ENCODE data around the gene SSB. TPM values are rescaled to one million over a fixed set of nuclear protein-coding genes. Genes with fewer than 3 reads are reported as not detected.
"Not testable (repeated sequence)": the region's sequence is repeated elsewhere in the genome, so short reads cannot be mapped to it uniquely, and the experiment has no call there.

SSB gene
- polyA plus RNA-seq, 1 donor, result 124 TPM

DNA sequence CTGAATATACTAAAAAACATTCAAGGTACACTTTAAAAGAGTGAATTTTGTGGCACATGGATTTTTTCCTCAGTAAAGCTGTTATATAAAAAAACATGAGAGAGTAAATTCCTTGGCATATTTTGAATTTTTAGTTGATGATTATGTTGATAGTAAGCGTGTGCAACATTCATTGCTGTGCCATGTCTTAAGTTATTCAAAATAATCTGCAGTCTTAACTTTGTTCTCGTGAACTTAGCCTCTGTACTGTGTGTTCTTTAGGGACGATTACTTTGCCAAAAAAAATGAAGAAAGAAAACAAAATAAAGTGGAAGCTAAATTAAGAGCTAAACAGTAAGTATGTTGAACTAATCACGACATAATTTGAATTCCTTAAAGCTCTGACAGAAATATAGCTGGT, 9.6 kb downstream of the SSB start:
- Histone ChIP-seq H3K4me1 (ENCODE audit: control insufficient read depth, insufficient read depth, low read length) (no peaks in the 10 kb centered on the region), H3K36me3 (ENCODE audit: control insufficient read depth, insufficient read depth, low read length) (peaks cover 61% of the 10 kb centered on the region), H3K27ac (ENCODE audit: low read length) (no peak overlapping the region), H3K9me3 (ENCODE audit: control insufficient read depth, low read depth, low read length) (no peaks in the 10 kb centered on the region), H3K4me3 (ENCODE audit: low read length) (no peak overlapping the region), H3K27me3 (ENCODE audit: control insufficient read depth, insufficient read depth, low read length) (no peaks in the 10 kb centered on the region)
- 93% methylated on average over 3 of the region's 4 CpGs for WGBS (ENCODE audit: insufficient coverage, low lambda C conversion rate)
- DNase-seq, result no peak

DNA sequence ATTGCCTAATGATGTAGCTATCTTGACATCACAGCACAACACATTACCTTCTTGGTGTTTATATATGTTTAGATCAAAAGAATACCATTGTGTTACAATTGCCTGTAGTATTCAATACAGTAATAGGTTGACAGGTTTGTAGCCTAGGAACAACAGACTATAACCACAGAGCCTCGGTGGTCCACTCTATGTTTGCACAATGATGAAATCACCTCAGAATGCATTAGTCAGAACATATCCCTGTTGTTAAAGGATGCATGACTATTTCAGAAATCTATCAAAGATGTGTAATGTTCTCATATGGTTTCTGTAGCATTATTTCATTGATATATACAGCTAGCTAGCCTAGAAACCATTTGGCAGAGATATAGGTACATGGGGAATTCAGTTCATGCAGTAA, 17.2 kb downstream of the SSB start:
- DNase-seq, result no peak
- Histone ChIP-seq H3K4me1 (ENCODE audit: control insufficient read depth, insufficient read depth, low read length) (no peaks in the 10 kb centered on the region), H3K27me3 (ENCODE audit: control insufficient read depth, insufficient read depth, low read length) (no peaks in the 10 kb centered on the region), H3K4me3 (ENCODE audit: low read length) (no peak overlapping the region), H3K27ac (ENCODE audit: low read length) (no peak overlapping the region), H3K36me3 (ENCODE audit: control insufficient read depth, insufficient read depth, low read length) (peaks cover 48% of the 10 kb centered on the region), H3K9me3 (ENCODE audit: control insufficient read depth, low read depth, low read length) (no peaks in the 10 kb centered on the region)
- WGBS (ENCODE audit: insufficient coverage, low lambda C conversion rate), result no CpG with 5 or more reads among the region's 1 CpG

DNA sequence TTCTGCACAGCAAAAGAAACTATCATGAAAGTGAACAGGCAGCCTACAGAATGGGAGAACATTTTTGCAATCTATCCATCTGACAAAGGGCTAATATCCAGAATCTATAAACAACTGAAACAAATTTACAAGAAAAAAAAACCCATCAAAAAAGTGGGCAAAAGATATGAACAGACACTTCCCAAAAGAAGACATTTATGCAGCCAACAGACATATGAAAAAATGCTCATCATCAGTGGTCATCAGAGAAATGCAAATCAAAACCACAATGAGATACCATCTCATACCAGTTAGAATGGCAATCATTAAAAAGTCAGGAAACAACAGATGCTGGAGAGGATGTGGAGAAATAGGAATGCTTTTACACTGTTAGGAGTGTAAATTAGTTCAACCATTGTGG, 18.3 kb downstream of the SSB start:
- H3K9me3 ChIP-seq (ENCODE audit: control insufficient read depth, low read depth, low read length); H3K4me1 ChIP-seq (ENCODE audit: control insufficient read depth, insufficient read depth, low read length); H3K27me3 ChIP-seq (ENCODE audit: control insufficient read depth, insufficient read depth, low read length); H3K27ac ChIP-seq (ENCODE audit: low read length); H3K4me3 ChIP-seq (ENCODE audit: low read length); DNase-seq: not testable (repeated sequence)
- peaks cover 42% of the 10 kb centered on the region for H3K36me3 ChIP-seq (ENCODE audit: control insufficient read depth, insufficient read depth, low read length)

DNA sequence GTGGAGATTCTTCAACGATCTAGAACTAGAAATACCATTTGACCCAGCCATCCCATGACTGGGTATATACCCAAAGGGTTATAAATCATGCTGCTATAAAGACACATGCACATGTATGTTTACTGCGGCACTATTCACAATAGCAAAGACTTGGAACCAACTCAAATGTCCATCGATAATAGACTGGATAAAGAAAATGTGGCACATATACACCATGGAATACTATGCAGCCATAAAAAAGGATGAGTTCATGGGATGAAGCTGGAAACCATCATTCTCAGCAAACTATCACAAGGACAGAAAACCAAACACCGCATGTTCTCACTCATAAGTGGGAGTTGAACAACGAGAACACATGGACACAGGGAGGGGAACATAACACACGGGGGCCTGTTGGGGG, 18.7 kb downstream of the SSB start:
- H3K27ac ChIP-seq (ENCODE audit: low read length); H3K4me1 ChIP-seq (ENCODE audit: control insufficient read depth, insufficient read depth, low read length); DNase-seq; H3K27me3 ChIP-seq (ENCODE audit: control insufficient read depth, insufficient read depth, low read length); H3K4me3 ChIP-seq (ENCODE audit: low read length); H3K9me3 ChIP-seq (ENCODE audit: control insufficient read depth, low read depth, low read length): not testable (repeated sequence)
- 100% methylated on average over 1 of the region's 6 CpGs for WGBS (ENCODE audit: insufficient coverage, low lambda C conversion rate)
- peaks cover 38% of the 10 kb centered on the region for H3K36me3 ChIP-seq (ENCODE audit: control insufficient read depth, insufficient read depth, low read length)

DNA sequence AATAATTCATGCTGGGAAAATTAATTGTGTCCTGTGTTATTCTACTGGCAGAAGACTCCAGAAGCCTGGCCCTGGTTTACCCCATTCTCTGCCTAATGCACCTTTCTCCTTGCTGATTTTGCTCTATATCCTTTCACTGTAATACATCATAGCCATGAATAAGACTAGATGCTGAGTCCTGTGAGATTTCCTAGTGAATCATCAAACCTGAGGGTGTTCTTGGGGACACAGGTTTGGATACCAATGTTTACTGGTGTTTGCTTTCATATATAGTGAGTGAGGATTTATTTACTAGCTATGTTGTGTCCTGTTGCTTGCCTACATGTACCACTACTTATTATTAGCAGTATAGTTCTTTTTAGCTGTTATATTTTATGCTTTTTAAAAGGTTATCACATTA, 19.6 kb downstream of the SSB start:
- no peak for DNase-seq
- Histone ChIP-seq H3K27me3 (ENCODE audit: control insufficient read depth, insufficient read depth, low read length) (no peaks in the 10 kb centered on the region), H3K4me1 (ENCODE audit: control insufficient read depth, insufficient read depth, low read length) (no peaks in the 10 kb centered on the region), H3K4me3 (ENCODE audit: low read length) (no peak overlapping the region), H3K27ac (ENCODE audit: low read length) (no peak overlapping the region), H3K9me3 (ENCODE audit: control insufficient read depth, low read depth, low read length) (no peaks in the 10 kb centered on the region), H3K36me3 (ENCODE audit: control insufficient read depth, insufficient read depth, low read length) (peaks cover 33% of the 10 kb centered on the region)

DNA sequence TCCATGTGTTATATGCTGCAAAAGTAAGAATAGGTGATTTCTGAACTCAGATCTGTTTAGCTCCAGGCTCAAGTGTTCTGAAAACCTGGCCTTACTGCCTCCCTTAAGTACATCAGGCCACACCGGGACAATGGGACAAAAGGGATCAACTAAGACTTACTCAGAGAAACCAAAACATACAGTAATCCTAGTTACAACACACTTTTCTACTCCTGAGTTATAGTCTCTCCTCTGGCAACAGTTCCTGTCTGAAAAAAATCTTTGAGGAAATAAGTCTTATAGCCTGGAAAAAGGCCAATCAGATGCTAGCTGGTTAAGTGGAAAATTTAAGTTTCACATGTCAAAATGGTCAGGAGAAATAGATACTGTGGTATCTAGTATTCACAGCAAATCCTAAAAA, 20.4 kb downstream of the SSB start:
- DNase-seq, result no peak
- peaks cover 6% of the 10 kb centered on the region for H3K4me1 ChIP-seq (ENCODE audit: control insufficient read depth, insufficient read depth, low read length)
- H3K36me3 ChIP-seq (ENCODE audit: control insufficient read depth, insufficient read depth, low read length), result peaks cover 27% of the 10 kb centered on the region
- WGBS (ENCODE audit: insufficient coverage, low lambda C conversion rate), result no CpG with 5 or more reads among the region's 1 CpG
- no peaks in the 10 kb centered on the region for H3K9me3 ChIP-seq (ENCODE audit: control insufficient read depth, low read depth, low read length)
- H3K27ac ChIP-seq (ENCODE audit: low read length), result no peak overlapping the region
- H3K27me3 ChIP-seq (ENCODE audit: control insufficient read depth, insufficient read depth, low read length), result no peaks in the 10 kb centered on the region
- H3K4me3 ChIP-seq (ENCODE audit: low read length), result no peak overlapping the region

DNA sequence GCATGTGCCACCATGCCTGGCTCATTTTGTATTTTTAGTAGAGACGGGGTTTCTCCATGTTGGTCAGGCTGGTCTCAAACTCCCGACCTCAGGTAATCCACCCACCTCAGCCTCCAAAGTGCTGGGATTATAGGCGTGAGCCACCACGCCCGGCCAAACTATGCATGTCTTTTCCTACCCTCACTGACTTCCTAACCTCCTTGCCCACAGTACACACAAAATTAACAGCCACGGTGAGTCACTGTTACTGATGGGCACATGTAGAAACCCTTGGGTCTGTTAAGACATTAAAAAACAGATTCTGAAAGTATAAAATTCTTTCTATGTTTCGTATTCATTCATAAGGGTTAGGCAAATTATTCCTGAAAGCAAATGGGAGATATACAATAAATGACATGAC, 21.4 kb downstream of the SSB start:
- not testable (repeated sequence) for H3K27ac ChIP-seq (ENCODE audit: low read length); DNase-seq; H3K4me1 ChIP-seq (ENCODE audit: control insufficient read depth, insufficient read depth, low read length); H3K9me3 ChIP-seq (ENCODE audit: control insufficient read depth, low read depth, low read length); H3K4me3 ChIP-seq (ENCODE audit: low read length); H3K27me3 ChIP-seq (ENCODE audit: control insufficient read depth, insufficient read depth, low read length)
- peaks cover 22% of the 10 kb centered on the region for H3K36me3 ChIP-seq (ENCODE audit: control insufficient read depth, insufficient read depth, low read length)
- WGBS (ENCODE audit: insufficient coverage, low lambda C conversion rate), result 100% methylated on average over 1 of the region's 7 CpGs

DNA sequence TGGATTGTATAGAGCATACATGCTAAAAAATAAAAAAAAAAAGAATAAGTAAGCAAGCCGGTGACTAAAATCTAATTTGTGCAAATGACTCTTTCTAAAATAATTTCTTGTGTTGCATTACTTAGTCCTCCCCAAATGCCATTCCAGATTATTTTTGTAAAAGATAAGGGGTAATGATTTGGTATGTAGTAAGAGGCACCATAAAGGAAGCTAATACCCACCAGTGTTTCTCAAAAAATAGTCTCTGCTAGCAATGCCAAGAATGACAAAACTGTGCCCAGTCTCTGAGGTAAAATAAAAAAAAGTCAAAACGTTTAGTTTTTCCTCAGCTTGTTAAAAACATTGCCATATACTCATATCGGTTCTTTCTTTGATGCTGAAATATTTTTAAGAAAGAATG, 23.4 kb downstream of the SSB start:
- no peak for DNase-seq
- H3K9me3 ChIP-seq (ENCODE audit: control insufficient read depth, low read depth, low read length), result no peaks in the 10 kb centered on the region
- H3K27me3 ChIP-seq (ENCODE audit: control insufficient read depth, insufficient read depth, low read length), result no peaks in the 10 kb centered on the region
- peaks cover 6% of the 10 kb centered on the region for H3K4me1 ChIP-seq (ENCODE audit: control insufficient read depth, insufficient read depth, low read length)
- no peak overlapping the region for H3K27ac ChIP-seq (ENCODE audit: low read length)
- 91% methylated on average over 3 of the region's 3 CpGs for WGBS (ENCODE audit: insufficient coverage, low lambda C conversion rate)
- no peak overlapping the region for H3K4me3 ChIP-seq (ENCODE audit: low read length)
- peaks cover 13% of the 10 kb centered on the region for H3K36me3 ChIP-seq (ENCODE audit: control insufficient read depth, insufficient read depth, low read length)

DNA sequence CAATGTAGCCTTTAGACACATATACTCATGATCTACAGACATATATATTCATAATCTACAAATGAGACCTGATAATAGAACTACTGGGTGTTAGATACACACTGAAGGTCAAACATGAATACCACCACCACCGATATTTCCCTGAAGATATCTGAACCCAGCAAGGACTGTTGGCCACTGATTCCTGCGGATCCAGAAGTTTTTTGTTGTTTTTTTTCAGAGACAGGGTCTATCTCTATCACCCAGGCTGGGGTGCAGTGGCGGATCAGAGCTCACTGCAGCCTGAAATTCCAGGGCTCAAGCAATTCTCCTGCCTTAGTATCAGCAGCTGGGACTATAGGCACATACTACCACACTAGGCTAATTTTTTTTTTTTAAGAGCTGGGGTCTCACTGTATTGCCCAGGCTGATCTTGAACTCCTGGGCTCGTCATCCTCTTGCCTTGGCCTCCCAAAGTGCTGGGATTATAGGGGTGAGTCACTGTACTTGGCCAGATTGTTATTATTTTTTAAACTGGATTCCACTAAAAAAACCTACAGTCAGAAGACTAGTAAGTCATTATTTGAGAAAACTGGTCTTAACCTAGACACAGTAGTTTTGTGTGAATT, 24.2 kb downstream of the SSB start:
- no peak overlapping the region for H3K4me3 ChIP-seq (ENCODE audit: low read length)
- WGBS (ENCODE audit: insufficient coverage, low lambda C conversion rate), result no CpG with 5 or more reads among the region's 4 CpGs
- no peak overlapping the region for H3K27ac ChIP-seq (ENCODE audit: low read length)
- no peaks in the 10 kb centered on the region for H3K27me3 ChIP-seq (ENCODE audit: control insufficient read depth, insufficient read depth, low read length)
- peaks cover 10% of the 10 kb centered on the region for H3K36me3 ChIP-seq (ENCODE audit: control insufficient read depth, insufficient read depth, low read length)
- H3K9me3 ChIP-seq (ENCODE audit: control insufficient read depth, low read depth, low read length), result no peaks in the 10 kb centered on the region
- DNase-seq, result no peak
- peaks cover 6% of the 10 kb centered on the region for H3K4me1 ChIP-seq (ENCODE audit: control insufficient read depth, insufficient read depth, low read length)

DNA sequence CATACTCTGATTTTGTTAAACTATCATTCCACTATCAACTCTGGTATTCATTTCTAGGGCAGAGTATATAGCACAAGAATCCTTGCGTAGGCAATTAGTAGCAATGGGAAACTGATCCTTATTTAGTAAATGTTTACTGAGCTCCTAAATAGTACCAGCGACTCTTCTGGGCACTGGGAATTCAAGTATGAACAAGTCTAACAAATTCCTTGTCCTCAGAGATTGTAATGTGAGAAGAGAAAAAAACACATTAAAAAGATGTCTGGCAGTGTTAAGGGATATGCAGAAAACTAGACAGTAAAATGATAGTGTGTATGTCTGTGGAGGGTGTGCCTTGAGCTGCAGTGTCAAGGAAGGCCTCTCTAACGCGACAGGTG, 25.3 kb downstream of the SSB start:
- WGBS (ENCODE audit: insufficient coverage, low lambda C conversion rate), result 30% methylated on average over 2 of the region's 4 CpGs
- H3K9me3 ChIP-seq (ENCODE audit: control insufficient read depth, low read depth, low read length), result no peaks in the 10 kb centered on the region
- peak overlapping the region; percentile 50 for H3K27ac ChIP-seq (ENCODE audit: low read length)
- DNase-seq, result no peak
- no peaks in the 10 kb centered on the region for H3K27me3 ChIP-seq (ENCODE audit: control insufficient read depth, insufficient read depth, low read length)
- H3K4me3 ChIP-seq (ENCODE audit: low read length), result peak overlapping the region; percentile 77
- peaks cover 6% of the 10 kb centered on the region for H3K4me1 ChIP-seq (ENCODE audit: control insufficient read depth, insufficient read depth, low read length)
- H3K36me3 ChIP-seq (ENCODE audit: control insufficient read depth, insufficient read depth, low read length), result peaks cover 6% of the 10 kb centered on the region

DNA sequence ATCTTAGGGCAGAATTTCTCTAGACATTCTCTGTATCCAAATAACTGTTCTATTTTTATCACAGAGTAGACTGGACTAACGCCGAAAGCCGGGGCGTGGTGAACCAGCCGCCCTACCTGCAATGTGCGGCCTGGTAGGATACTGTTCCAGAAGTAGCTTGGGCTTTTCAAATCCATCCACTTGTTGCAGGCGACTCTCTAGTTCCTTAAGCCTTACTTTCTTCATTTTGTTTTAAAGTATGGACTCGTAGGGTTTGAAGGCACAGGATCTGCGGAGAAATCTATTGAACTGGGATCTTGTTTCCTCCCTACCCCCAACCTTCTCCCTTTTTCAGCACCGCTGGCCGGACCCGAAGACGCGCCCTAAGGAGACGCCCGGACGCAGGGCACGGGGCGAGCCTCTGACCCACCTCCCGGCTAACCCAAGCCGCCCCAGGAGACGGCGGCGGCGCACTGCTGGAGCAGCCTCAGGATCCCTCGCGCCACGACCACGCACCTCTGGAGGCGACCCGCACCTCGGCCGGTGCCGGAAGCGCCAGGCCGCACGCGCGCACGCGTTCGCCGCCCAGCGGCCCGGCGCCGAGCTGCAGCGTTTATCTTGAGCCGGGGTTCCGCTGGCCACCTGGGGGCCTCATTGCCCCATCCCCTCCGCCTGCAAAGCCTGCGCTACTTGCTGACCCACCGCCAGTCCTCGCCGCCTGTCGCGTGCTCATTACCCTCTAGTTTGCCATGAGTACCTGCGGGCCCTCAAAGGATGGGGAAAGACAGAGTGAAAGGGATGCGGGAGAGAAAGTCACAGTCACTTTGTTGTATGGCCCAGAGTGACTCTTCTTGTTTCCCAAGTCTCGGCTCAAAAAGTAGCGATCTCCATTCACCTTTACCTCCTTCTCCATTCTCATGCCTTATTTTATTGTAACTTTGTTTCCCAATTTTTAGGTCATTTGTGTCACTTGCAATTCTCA, 26.0 kb downstream of the SSB start, which contains the start of gene METTL5:
METTL5 (minus strand) TSS at position 533 of the 961 bp plus-strand sequence; CDS start at position 225, 308 bp downstream.
- Histone ChIP-seq H3K4me3 (ENCODE audit: low read length) (peak within 1 kb of the TSS; percentile 77), H3K4me1 (ENCODE audit: control insufficient read depth, insufficient read depth, low read length) (peaks cover 6% of the 10 kb centered on the region), H3K27me3 (ENCODE audit: control insufficient read depth, insufficient read depth, low read length) (no peaks in the 10 kb centered on the region), H3K9me3 (ENCODE audit: control insufficient read depth, low read depth, low read length) (no peaks in the 10 kb centered on the region), H3K27ac (ENCODE audit: low read length) (peak within 1 kb of the TSS; percentile 50), H3K36me3 (ENCODE audit: control insufficient read depth, insufficient read depth, low read length) (peaks cover 6% of the 10 kb centered on the region)
- no CpG with 5 or more reads among the region's 61 CpGs for WGBS (ENCODE audit: insufficient coverage, low lambda C conversion rate)
- peak; percentile 75 to 85 for DNase-seq
